GM23338 (cell line): ENCODE measurements around the gene RAPGEF5.

Experiments used
- CREB1 ChIP-seq: fragments of 250-450 bp; sonication (Bioruptor Pico); IDR thresholded peaks from 2 replicates; pipeline ENCODE4 v1.5.0; 2020; ENCODE audit warnings: low read depth, mild to moderate bottlenecking, moderate library complexity
- EZH2 ChIP-seq: fragments of 200-600 bp; sonication (generic); IDR thresholded peaks from one replicate; pipeline ENCODE4 v1.8.0; 2017; ENCODE audit warnings: antibody characterized with exemption, mild to moderate bottlenecking, low read depth; ENCODE audit not compliant: unreplicated experiment
- EZH2phosphoT487 ChIP-seq: fragments of 200-600 bp; sonication (generic); IDR thresholded peaks from one replicate; pipeline ENCODE4 v1.8.1; 2018; ENCODE audit warnings: antibody characterized with exemption; ENCODE audit not compliant: unreplicated experiment
- JUNB ChIP-seq: IDR thresholded peaks from one replicate; pipeline ENCODE4 v1.6.1; 2016; ENCODE audit warnings: antibody characterized with exemption; ENCODE audit not compliant: unreplicated experiment
- POLR2AphosphoS5 ChIP-seq: IDR thresholded peaks from 2 replicates; pipeline ENCODE4 v1.6.1; 2016; ENCODE audit warnings: antibody characterized with exemption, low read depth
- STAT1 ChIP-seq: IDR thresholded peaks from one replicate; pipeline ENCODE4 v1.6.1; 2016; ENCODE audit warnings: antibody characterized with exemption; ENCODE audit not compliant: unreplicated experiment
- ZNF114 ChIP-seq: fragments of 250-450 bp; sonication (Bioruptor Pico); IDR thresholded peaks from 2 replicates; pipeline ENCODE4 v1.5.0; 2020; ENCODE audit warnings: mild to moderate bottlenecking, moderate library complexity
- TF ChIP-seq, protein P1 (sequence below), 2 experiments: fragments of 200-600 bp in 1 of 2; sonication (generic) in 1 of 2; conservative IDR thresholded peaks; 2 replicates each; pipeline versions ENCODE4 v1.5.1 to v1.6.1; 2016 to 2017; ENCODE audit warnings: antibody characterized with exemption in 2 of 2, low read depth in 2 of 2, mild to moderate bottlenecking in 2 of 2, moderate library complexity in 1 of 2
- TF ChIP-seq, protein P2 (sequence below): IDR thresholded peaks from one replicate; pipeline ENCODE4 v1.6.1; 2018; ENCODE audit warnings: antibody characterized with exemption; ENCODE audit not compliant: unreplicated experiment

- TF ChIP-seq, protein P1, sequence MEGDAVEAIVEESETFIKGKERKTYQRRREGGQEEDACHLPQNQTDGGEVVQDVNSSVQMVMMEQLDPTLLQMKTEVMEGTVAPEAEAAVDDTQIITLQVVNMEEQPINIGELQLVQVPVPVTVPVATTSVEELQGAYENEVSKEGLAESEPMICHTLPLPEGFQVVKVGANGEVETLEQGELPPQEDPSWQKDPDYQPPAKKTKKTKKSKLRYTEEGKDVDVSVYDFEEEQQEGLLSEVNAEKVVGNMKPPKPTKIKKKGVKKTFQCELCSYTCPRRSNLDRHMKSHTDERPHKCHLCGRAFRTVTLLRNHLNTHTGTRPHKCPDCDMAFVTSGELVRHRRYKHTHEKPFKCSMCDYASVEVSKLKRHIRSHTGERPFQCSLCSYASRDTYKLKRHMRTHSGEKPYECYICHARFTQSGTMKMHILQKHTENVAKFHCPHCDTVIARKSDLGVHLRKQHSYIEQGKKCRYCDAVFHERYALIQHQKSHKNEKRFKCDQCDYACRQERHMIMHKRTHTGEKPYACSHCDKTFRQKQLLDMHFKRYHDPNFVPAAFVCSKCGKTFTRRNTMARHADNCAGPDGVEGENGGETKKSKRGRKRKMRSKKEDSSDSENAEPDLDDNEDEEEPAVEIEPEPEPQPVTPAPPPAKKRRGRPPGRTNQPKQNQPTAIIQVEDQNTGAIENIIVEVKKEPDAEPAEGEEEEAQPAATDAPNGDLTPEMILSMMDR (conservative IDR thresholded peaks at IDR 0.05; ENCODE audit: low read depth in 2 of 2): no peak
- no peak for TF ChIP-seq STAT1
- no peak for TF ChIP-seq POLR2AphosphoS5
- no peak for TF ChIP-seq EZH2
- no peak for TF ChIP-seq EZH2phosphoT487
- no peak for TF ChIP-seq CREB1 (CRISPR knock-in tag)
- TF ChIP-seq, protein P2, sequence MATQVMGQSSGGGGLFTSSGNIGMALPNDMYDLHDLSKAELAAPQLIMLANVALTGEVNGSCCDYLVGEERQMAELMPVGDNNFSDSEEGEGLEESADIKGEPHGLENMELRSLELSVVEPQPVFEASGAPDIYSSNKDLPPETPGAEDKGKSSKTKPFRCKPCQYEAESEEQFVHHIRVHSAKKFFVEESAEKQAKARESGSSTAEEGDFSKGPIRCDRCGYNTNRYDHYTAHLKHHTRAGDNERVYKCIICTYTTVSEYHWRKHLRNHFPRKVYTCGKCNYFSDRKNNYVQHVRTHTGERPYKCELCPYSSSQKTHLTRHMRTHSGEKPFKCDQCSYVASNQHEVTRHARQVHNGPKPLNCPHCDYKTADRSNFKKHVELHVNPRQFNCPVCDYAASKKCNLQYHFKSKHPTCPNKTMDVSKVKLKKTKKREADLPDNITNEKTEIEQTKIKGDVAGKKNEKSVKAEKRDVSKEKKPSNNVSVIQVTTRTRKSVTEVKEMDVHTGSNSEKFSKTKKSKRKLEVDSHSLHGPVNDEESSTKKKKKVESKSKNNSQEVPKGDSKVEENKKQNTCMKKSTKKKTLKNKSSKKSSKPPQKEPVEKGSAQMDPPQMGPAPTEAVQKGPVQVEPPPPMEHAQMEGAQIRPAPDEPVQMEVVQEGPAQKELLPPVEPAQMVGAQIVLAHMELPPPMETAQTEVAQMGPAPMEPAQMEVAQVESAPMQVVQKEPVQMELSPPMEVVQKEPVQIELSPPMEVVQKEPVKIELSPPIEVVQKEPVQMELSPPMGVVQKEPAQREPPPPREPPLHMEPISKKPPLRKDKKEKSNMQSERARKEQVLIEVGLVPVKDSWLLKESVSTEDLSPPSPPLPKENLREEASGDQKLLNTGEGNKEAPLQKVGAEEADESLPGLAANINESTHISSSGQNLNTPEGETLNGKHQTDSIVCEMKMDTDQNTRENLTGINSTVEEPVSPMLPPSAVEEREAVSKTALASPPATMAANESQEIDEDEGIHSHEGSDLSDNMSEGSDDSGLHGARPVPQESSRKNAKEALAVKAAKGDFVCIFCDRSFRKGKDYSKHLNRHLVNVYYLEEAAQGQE: no peak
- no peak for TF ChIP-seq JUNB
- no peak for TF ChIP-seq ZNF114 (CRISPR knock-in tag)
These were observed 241.3 kb downstream of the RAPGEF5 start for GRCh38 chr7:22115689-22116088.
